GM20000 (cell line): Measurements from ENCODE around the gene PLEKHJ1.

ENCODE experiments used
- DNase-seq: peaks from one replicate; pipeline ENCODE4 v3.0.0; 2012; ENCODE audit warnings: low spot score
- TF ChIP-seq, protein P1 (sequence below): IDR thresholded peaks from 2 replicates; pipeline ENCODE4 v1.5.1; 2012; ENCODE audit warnings: mild to moderate bottlenecking, control low read depth; ENCODE audit errors: extremely low read depth, missing control alignments

PLEKHJ1 gene

DNA sequence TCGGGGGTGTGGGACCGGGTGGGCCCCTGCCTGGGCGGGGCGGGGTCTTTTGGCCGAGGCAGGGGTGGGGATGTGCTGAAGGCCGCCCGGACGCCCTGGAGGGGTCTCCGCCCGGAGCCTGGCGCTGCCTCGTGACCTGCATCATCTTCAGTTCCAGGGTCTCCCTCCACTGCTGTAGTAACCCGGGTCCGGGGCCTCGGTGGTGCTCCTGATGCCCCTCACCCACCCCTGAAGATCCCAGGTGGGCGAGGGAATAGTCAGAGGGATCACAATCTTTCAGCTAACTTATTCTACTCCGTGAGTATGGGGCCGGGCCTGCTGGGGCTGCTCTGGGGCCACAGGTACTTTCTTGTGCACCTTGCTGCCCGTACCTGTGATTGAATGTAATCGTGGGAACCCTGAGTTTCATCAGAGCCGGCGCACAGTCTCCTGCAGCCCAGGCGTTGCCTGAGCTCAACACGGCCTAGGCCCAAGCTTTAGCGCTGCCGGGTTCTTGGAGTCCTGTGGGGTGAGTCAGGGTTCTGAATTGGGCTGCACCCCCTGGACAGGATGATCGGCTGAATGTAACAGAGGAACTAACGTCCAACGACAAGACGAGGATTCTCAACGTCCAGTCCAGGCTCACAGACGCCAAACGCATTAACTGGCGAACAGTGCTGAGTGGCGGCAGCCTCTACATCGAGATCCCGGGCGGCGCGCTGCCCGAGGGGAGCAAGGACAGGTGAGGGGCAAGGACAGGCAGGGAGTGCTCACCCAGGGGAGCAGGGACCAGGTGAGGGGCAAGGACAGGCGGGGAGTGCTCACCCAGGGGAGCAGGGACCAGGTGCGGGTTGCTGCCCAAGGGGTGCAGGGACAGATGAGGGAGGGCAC is 35.3 kb upstream of the PLEKHJ1 start:
- TF ChIP-seq, protein P1, sequence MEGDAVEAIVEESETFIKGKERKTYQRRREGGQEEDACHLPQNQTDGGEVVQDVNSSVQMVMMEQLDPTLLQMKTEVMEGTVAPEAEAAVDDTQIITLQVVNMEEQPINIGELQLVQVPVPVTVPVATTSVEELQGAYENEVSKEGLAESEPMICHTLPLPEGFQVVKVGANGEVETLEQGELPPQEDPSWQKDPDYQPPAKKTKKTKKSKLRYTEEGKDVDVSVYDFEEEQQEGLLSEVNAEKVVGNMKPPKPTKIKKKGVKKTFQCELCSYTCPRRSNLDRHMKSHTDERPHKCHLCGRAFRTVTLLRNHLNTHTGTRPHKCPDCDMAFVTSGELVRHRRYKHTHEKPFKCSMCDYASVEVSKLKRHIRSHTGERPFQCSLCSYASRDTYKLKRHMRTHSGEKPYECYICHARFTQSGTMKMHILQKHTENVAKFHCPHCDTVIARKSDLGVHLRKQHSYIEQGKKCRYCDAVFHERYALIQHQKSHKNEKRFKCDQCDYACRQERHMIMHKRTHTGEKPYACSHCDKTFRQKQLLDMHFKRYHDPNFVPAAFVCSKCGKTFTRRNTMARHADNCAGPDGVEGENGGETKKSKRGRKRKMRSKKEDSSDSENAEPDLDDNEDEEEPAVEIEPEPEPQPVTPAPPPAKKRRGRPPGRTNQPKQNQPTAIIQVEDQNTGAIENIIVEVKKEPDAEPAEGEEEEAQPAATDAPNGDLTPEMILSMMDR, result no peak
- DNase-seq, result no peak

DNA sequence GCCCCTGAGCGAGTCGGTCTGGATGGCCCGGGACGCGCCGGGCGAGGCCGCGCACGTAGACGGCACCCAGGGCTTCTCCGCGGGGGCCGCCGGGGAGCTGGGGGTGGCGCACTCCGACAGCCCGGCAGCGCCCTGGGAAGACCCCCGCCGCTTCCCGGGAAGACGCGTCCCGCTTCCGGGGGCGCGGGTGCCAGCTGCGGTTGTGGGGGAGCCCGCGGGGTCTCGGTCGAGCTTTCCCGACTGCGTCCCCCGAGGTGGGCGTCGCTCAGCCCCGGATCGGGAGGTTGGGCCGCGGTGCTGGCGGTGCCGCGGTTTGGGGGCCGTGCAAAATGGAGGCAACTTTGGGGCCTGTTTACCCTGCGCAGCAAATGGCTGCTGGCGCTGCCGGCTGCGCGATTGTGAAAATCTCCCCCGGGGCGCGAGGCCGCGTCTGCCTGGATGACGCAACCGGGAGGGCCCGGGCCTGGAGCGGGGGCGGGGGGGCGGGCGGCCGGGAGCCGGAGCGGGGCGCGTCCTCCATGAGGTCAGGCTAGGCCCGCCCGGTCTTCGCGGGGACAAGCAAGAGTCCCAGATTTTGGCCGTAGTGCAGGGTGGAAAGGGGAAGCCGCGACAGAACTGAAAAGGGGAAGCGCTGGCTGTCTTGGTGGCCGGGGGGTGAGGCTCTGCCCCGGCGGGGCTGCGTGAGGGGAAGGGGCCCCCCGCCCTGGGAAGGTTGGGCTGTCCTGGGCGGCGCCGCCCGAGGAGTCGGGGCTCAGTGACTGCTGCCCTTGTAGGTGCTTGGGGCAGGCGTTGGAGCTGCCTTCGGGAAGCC is 34.5 kb upstream of the PLEKHJ1 start:
- TF ChIP-seq, protein P1, result no peak
- peak; percentile 89 for DNase-seq

DNA sequence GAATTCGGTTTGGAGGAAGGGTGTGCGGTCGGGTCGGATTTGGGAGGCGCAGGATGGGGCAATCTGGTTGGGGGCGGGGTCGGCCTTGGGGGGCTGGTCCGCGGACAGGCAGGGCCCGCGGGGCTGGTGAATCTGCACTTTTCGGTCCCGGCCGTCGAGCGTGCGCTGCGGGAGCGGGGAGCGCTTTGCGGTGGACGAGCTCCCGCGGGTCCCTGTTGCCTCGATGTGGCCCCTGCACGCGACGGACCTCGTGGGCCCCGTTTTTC is 34.0 kb upstream of the PLEKHJ1 start:
- DNase-seq, result no peak
- TF ChIP-seq, protein P1, result no peak

DNA sequence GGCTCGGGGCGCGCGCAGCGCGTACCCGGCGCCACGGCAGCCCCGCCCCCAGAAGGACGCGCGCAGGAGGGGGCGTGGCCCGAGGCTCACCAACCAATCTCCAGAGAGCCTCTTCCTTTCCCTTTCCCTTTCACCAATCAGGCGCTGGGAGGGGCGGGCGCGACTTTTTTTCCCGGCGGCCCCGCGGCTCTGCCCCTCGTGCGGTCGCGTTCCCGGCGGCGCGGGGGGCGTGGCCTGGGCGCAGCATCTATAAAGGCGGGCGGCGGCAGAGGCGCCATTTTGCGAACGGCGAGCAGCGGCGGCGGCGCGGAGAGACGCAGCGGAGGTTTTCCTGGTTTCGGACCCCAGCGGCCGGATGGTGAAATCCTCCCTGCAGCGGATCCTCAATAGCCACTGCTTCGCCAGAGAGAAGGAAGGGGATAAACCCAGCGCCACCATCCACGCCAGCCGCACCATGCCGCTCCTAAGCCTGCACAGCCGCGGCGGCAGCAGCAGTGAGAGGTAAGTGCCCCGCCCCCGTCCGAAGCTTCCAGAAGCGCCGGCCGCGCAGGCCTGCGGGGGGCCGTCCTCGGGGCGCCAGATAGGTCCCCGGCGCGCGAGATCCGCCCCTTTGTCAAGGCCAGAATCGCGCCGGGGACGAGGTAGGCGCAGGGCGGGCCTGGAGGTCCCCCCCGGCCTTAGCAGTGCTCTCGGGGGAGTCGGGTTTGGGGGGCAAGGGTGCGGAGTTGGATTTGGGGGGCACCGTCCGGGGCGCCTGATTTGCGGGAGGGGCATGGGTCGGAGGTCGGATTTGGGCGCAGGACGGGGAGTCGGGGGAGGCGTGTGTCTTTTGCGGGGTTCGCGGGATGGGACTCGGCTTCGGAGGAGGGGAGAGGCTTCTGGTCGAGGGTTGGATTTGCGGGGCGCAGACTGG is 33.4 kb upstream of the PLEKHJ1 start:
- TF ChIP-seq, protein P1, result no peak
- peak; percentile 100 for DNase-seq

DNA sequence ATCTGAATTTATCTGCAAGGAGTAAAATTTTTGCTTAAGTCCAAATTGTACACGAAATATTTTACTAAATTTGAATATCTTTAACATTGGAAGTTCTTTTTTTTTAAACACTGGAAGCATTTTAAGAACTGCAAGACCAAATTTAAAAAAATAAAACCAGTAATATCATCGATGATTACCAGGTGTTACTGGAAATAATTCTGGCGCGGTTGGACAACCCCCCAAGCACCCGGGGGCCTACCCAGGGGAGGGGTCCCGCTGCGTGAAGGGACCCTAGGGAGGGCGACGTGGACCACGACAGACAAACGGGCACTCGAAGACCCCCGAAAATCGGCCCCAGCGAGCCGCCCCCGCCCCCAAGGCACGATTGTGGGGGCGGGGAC is 32.7 kb upstream of the PLEKHJ1 start:
- TF ChIP-seq, protein P1, result no peak

DNA sequence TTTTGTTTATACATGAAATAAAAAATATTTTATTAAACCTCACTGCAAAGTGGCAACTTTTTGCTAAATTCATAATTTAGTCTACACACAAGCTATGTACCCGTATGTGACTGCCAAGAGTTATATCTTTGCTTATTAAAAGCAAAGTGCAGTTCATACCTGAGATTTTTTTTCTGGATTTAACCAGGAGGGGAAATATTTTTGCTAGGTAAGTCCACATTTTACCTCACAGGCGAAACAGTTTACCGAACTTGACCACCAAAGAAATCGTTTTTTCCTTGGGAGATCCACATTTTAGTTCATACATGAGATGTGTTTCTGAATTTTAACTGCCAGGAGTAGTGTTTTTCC is 32.3 kb upstream of the PLEKHJ1 start:
- TF ChIP-seq, protein P1, result no peak
- no peak for DNase-seq

More for the DNA sequence above, 32.7 kb upstream of the PLEKHJ1 start:
- no peak for DNase-seq
